ENCODE measurements around the gene RGS5.

Gene RGS5

DNA sequence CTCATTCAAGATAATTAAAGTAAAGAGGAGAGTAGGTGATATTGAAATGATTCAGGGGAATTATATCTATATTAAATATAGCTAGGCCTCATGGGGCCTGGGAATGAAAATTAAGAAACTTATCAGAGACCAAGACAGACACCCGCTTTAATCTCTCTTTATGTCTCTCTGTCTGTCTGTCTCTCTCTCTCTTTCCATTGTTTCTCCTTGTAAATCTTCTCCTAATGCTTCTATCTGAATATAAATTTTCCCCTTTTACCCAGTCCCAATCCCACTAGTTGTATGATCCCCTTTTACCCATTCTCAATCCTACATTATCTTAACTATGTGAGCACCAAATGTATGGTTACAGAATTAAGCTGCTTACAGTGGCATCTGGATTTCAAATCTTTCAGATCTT is 61.2 kb downstream of the RGS5 start:
- no peak for DNase-seq

DNA sequence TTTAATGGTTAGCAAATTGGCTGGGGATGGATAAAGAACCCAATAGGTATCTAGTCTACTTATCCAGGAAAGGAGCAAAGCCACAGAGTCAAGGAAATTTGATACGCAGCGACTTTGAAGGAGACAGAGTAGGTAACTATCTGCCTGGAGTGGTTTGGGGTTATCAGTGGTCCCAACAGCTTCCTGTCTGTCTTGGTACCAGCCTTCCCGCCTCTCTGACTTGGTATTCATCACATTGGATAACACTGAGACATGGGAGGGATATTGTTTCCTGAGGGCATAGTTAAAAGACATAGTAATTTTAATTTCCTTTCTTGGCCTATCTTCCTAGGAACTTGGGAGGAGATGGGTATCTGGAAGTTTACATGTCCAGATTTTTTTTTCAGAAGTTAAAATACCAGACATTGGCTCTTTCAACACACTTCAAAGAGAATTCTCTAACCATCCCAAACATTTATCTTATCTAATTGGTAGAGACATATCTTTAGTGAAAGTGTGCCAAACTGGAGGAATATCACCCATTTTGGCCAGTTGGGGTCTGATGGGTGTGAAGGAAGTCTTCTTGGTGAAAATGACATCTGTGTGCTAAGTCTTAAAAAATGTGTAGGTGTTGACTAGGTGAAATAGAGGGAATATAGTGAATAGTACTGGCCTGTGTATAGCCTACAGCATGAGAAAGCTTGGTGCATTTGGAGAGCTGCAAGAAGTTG is 65.0 kb downstream of the RGS5 start:
- no peak for DNase-seq

- no peak for DNase-seq
Measured at GRCh38 chr1:163131981-163132380, 70.7 kb downstream of the RGS5 start.

GRCh38 chr1:163130225-163130856 is 72.4 kb downstream of the RGS5 start:
- DNase-seq, result no peak

- no peak for DNase-seq
Measured at GRCh38 chr1:163128282-163128681, 74.4 kb downstream of the RGS5 start.

DNA sequence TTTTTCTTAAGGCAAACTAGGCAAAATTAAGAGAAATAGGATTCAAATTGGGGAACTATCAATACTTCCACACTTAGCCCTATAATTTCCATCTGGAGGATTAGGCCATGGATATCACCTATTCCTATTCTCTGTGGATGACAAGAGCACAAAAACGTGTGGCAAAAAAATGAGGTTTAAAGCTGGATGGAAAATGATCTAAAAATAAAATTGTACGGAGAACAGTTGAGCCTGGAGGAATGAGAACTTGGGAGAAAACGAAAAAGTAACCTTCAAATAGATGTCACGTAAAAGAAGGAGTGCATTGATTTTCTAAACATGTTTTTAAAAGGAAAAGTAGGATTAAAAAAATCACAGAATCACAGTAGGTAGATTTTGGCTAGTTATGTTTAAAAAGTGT is 77.9 kb downstream of the RGS5 start:
- no peak for DNase-seq

GRCh38 chr1:163120372-163120771 is 82.3 kb downstream of the RGS5 start:
- no peak for DNase-seq

- DNase-seq, result no peak
Measured at GRCh38 chr1:163119707-163120106, 83.0 kb downstream of the RGS5 start.

GRCh38 chr1:163115887-163116286 is 86.8 kb downstream of the RGS5 start:
- DNase-seq, result no peak

GRCh38 chr1:163107655-163108054 is 95.1 kb downstream of the RGS5 start:
- DNase-seq, result no peak

DNA sequence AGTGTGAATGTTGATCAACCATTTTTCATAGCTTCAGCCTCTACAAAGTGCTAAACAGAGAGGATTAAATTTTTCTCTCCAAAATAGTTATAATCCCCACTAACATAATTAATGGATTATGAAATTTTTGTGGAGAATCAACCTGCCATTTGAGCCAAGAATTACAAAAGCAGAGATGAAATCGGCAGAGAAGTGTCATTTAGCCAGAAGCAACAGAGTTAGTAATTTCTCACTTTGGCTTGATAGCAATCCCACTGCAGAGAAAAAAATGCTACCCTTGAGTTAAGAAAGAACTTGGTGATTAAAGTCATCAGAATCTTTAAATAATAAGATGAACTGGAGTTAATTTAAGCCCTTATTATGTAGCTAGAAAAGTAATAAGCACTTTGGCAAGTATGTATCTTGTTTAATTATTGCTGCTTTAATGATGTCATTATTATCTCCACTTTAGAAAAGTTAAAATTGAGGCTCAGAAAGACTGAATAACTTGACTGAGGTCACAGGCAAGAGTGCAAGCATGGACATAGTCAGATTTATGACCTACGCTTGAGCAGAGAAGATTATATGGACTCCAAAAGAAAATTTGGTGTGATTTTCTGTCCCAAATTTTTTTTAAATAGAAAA is 96.2 kb downstream of the RGS5 start:
- DNase-seq, result no peak

DNA sequence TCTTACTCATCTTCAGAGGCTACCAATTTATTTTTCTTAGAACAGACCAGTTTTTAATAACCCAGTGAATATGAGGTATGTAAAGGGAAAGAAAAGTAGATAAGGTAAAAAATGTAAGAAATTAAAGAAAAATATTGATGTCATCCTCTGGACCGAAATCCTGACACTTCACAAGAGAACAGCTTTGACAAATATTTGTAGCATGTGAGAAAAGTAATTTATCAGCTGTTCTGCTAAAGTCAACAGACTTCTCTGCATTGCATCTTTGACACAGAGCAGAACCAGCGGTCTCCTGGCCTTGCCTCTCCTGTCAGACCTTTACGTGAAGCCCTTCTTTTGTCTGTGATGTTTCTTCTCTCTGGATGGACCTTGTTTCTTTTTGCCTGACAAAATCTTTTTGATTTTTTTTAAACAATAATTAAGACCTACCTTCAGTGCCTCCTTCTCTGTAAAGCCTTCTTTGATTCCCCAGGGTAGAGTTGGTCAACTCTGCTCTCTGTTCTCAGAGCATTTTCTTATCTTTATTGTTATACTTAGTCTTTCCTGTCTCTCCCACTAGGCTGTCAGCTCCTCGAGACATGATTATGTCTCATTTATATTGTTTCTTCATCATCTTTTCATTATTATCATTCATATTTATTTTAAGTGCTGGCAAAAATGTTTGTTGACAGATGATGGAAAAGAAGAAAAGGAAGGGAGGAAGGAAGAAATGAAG is 98.2 kb downstream of the RGS5 start:
- no peak for DNase-seq

DNA sequence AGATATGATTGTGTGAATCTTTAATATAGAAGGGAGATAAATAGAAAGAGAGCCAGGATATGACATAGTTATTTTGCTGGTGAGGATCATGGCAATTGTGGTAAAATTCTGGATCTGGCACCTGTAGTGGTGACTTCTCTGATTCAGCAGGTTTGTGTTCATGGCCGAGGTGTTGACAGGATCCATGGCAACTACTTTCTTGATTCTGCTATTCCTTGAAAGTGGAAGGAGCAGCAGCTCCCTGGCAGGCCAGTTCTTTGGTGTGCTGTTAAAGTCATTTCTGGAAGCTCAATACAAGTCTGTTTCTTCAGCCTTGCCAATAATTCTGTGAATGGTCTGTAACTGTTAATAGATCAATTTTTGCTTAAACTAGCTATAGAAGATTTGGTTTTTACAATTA is 100.1 kb downstream of the RGS5 start:
- DNase-seq, result no peak

DNA sequence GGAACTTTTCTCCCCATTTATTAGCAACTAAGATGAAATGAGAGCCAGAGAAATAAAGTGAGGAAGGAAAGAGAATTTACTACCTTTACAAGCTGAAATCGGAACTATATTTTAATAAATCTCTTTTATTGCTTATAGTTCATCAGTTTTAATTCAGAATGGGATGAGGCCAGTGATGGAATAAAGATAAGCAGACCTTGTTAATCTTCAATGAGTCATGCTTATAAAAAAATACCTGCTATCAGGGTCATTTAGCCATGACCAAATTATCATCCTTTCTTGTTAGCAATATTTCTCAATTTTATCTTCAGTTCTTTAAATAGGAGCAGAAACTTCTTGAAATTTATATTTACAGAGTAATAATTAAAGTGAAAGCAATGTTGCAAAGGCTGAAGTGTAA is 107.5 kb downstream of the RGS5 start:
- DNase-seq, result no peak

DNA sequence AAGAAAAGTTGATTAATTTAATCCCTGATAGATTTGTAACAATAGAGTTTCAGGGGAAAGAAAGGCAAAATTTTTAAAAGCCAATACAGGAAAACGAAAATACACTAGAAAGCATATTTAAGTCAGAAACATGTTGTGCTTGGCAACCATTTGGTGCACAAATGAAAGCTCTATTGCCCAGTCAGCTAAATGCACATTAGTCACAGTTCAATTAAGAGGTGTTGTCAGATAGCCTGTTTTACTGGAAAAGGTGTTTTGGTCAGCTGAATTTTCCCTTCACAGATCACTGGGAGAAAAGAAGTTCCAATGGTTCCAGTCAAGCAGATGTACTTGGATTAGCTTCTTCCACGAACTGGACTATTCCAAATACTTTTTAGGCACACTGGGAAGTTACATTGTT is 108.1 kb downstream of the RGS5 start:
- no peak for DNase-seq

DNA sequence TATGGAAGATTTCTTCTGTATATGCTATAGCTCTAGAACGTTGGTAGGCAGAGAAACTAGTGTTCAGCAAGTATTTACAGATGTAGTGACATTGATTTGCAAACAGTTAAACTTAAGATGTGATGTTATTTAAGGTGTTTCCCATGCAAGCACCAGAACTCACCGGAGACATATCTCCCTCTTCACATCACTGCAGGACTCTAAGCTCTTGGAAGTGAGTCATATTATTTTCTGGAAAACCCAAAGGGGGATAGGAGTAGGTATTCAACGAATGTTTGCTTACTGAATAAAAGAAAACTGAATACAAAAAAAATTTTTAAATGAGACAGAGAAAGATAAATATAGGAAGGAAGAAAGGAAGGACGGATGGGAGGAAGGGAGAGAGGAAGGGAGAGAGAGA is 108.5 kb downstream of the RGS5 start:
- DNase-seq, result no peak

DNA sequence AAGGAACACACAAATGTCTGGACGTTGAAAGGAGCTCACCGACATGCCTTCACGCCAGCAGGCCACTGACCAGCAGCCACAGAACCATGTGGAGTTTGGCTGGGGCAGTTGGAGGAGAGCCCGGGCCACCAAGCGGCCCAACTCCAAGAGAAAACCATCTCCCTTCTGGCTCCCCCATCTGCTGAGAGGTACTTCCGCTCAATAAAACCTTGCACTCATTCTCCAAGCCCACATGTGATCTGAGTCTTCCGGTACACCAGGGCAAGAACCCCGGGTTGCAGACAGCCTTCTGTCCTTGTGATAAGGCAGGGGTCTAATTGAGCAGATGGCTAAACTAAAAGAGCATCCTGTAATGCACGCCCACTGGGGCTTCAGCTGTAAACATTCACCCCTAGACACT is 109.1 kb downstream of the RGS5 start:
- DNase-seq, result no peak

DNA sequence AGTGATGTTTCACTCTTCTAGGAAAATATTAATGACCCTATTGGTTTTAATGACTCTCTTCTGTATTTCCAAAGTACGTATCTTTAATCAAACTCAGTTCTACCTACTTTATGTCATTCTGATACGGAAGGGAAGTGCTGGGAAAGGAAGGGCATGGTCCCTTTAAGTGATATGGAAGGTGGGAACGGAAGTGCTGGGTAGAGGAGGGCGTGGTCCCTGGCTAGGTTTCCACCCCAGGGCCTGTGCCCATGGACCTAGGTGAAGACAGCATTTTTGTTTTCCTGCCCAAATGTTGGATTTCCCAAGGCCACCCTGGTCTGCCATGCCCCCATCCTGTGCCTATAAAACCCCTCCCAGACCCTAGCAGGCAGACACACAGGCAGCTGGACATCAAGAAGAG is 109.5 kb downstream of the RGS5 start:
- DNase-seq, result no peak
